ENCODE data around the gene CARS2.

CARS2 gene

GRCh38 chr13:110627761-110628476 is 78.0 kb downstream of the CARS2 start:
- ChIA-PET CTCF (no interaction called here), POLR2A (interaction anchor here (1.6 kb wide), 1 partner anchor 13 kb away, joined by 5 read pairs; the partner anchor contains the start of gene NAXD)
- H3K9me3 ChIP-seq (ENCODE audit: control insufficient read depth, insufficient read depth, low read depth, low read length): no peaks in the 10 kb centered on the region
- peaks cover 4 to 53% of the 10 kb centered on the region in 2 experiments; a peak in 2 of 3 replicates for H3K36me3 ChIP-seq (ENCODE audit: control insufficient read depth in 2 of 2, insufficient read depth in 1 of 2, low read length in 2 of 2)
- H3K4me3 ChIP-seq (ENCODE audit: low read depth, low read length): no peak overlapping the region
- no peak for TF ChIP-seq ZNF146 (tag by site-specific recombination; IDR thresholded peaks at IDR 0.05)
- TF ChIP-seq ZIC2 (tag by site-specific recombination; IDR thresholded peaks at IDR 0.05): peak; percentile 54
- no peak for TF ChIP-seq ZBTB26 (tag by site-specific recombination; optimal IDR thresholded peaks at IDR 0.05)
- no peaks in the 10 kb centered on the region for H3K4me1 ChIP-seq (ENCODE audit: control insufficient read depth, insufficient read depth, low read length)
- H3K27ac ChIP-seq (ENCODE audit: extremely low read depth, low read depth, low read length): no peak overlapping the region

- TF ChIP-seq ZFP37 (tag by site-specific recombination; IDR thresholded peaks at IDR 0.05) (peak; percentile 56; the same call in 1 of the 2 replicates), KLF16 (tag by site-specific recombination; IDR thresholded peaks at IDR 0.05) (no peak)
- POLR2A ChIA-PET: interaction anchor here (1.6 kb wide), 1 partner anchor 12 kb away, joined by 5 read pairs; the partner anchor contains the start of gene NAXD
- no peaks in the 10 kb centered on the region for H3K4me1 ChIP-seq (ENCODE audit: control insufficient read depth, insufficient read depth, low read length)
- CTCF ChIA-PET: no interaction called here
- no peaks in the 10 kb centered on the region for H3K9me3 ChIP-seq (ENCODE audit: control insufficient read depth, insufficient read depth, low read depth, low read length)
- no peak overlapping the region for H3K27ac ChIP-seq (ENCODE audit: extremely low read depth, low read depth, low read length)
- no peak overlapping the region for H3K4me3 ChIP-seq (ENCODE audit: low read depth, low read length)
- H3K36me3 ChIP-seq (ENCODE audit: control insufficient read depth in 2 of 2, insufficient read depth in 1 of 2, low read length in 2 of 2): peaks cover 4 to 59% of the 10 kb centered on the region in 2 experiments; a peak in 2 of 3 replicates
Measured at GRCh38 chr13:110627351-110627750, 78.6 kb downstream of the CARS2 start.

GRCh38 chr13:110626521-110626920 is 79.4 kb downstream of the CARS2 start:
- ChIA-PET CTCF (no interaction called here), POLR2A (no interaction called here)
- no peak overlapping the region for H3K27ac ChIP-seq (ENCODE audit: extremely low read depth, low read depth, low read length)
- no peaks in the 10 kb centered on the region for H3K9me3 ChIP-seq (ENCODE audit: control insufficient read depth, insufficient read depth, low read depth, low read length)
- TF ChIP-seq TCF7L2 (IDR thresholded peaks at IDR 0.05; ENCODE audit: borderline replicate concordance, low read depth, low read length) (no peak), ZNF792 (tag by site-specific recombination; IDR thresholded peaks at IDR 0.05) (no peak), PRDM1 (tag by site-specific recombination; IDR thresholded peaks at IDR 0.05) (no peak), ZNF777 (tag by site-specific recombination; IDR thresholded peaks at IDR 0.05; ENCODE audit: borderline replicate concordance) (no peak), RBAK (tag by site-specific recombination; IDR thresholded peaks at IDR 0.05) (no peak), KLF1 (tag by site-specific recombination; IDR thresholded peaks at IDR 0.05) (no peak), ZNF175 (tag by site-specific recombination; IDR thresholded peaks at IDR 0.05) (no peak), KLF16 (tag by site-specific recombination; IDR thresholded peaks at IDR 0.05) (no peak), ZNF791 (tag by site-specific recombination; IDR thresholded peaks at IDR 0.05) (no peak), MYNN (tag by site-specific recombination; IDR thresholded peaks at IDR 0.05; ENCODE audit: borderline replicate concordance) (no peak), ZFP37 (tag by site-specific recombination; IDR thresholded peaks at IDR 0.05) (no peak), TSHZ1 (tag by site-specific recombination; IDR thresholded peaks at IDR 0.05; ENCODE audit: borderline replicate concordance) (no peak)
- no peaks in the 10 kb centered on the region for H3K4me1 ChIP-seq (ENCODE audit: control insufficient read depth, insufficient read depth, low read length)
- H3K36me3 ChIP-seq (ENCODE audit: control insufficient read depth in 2 of 2, insufficient read depth in 1 of 2, low read length in 2 of 2): peaks cover 4 to 59% of the 10 kb centered on the region in 2 experiments; a peak in 2 of 3 replicates
- no peak overlapping the region for H3K4me3 ChIP-seq (ENCODE audit: low read depth, low read length)

All from HEK293 (cell line).